Measurements from ENCODE around the gene TBX21. TPM values are rescaled to one million over a fixed set of nuclear protein-coding genes. Genes with fewer than 3 reads are reported as not detected.
A peak's percentile ranks its signal among the peaks of the same experiment; 100 is the strongest.

The TBX21 gene
- total and polyA plus RNA-seq, 9 of the 15 experiments (the other 6 are each of a cell fraction or from before 2014, with no cell fraction given) = 0.07 TPM; not detected in 8

- ChIA-PET CTCF (ENCODE audit: low intra/inter-chr PET ratio) (no interaction called here), POLR2A (interaction anchor here (0.7 to 1.6 kb wide), 2 partner anchors 56 to 559 kb away, joined by 3 read pairs; no protein-coding TSS in a partner anchor)
- intact Hi-C loops (cut with micrococcal nuclease) = no loop called here
- Histone ChIP-seq H3K4me3 (no peak overlapping the region), H3K79me2 (ENCODE audit: control insufficient read depth, insufficient read depth, low read length) (no peaks in the 10 kb centered on the region), H3K4me1 (replicated peaks in 1 of 2; ENCODE audit: control insufficient read depth in 2 of 2, insufficient read depth in 2 of 2, low read length in 2 of 2) (peaks cover 0 to 12% of the 10 kb centered on the region in 2 experiments; a peak in 2 of 5 replicates), H3K9me1 (ENCODE audit: control insufficient read depth, insufficient read depth, low read length) (no peaks in the 10 kb centered on the region), H3K4me2 (ENCODE audit: insufficient read depth, low read length) (no peak overlapping the region), H3K27me3 (ENCODE audit: control insufficient read depth in 2 of 2, insufficient read depth in 2 of 2, low read length in 2 of 2) (peaks cover 9 to 47% of the 10 kb centered on the region in 2 experiments; a peak in 4 of 5 replicates), H3K27ac (ENCODE audit: extremely low read depth, low read depth, low read length) (no peak overlapping the region), H3K9ac (ENCODE audit: insufficient read depth in 1 of 2, low read depth in 2 of 2, low read length in 2 of 2) (peak overlapping the region in 1 of 2 experiments; percentile 11; a peak in 1 of 4 replicates), H4K20me1 (replicated peaks; ENCODE audit: control insufficient read depth, insufficient read depth, low read length) (peaks cover 13% of the 10 kb centered on the region; the same call in 1 of the 2 replicates), H3K9me3 (replicated peaks; ENCODE audit: control insufficient read depth, insufficient read depth, low read depth, low read length) (no peaks in the 10 kb centered on the region), H3K36me3 (ENCODE audit: control insufficient read depth, insufficient read depth, low read length) (no peaks in the 10 kb centered on the region), H2AFZ (ENCODE audit: low read depth, low read length) (no peak overlapping the region)
- DNase-seq (ENCODE audit: extremely low read depth in 1 of 4, low spot score in 3 of 4) = no peak
- FAIRE-seq = no peak
- WGBS (ENCODE audit: insufficient coverage, low coverage, missing lambda C conversion rate) = 7% methylated on average over 16 of the region's 17 CpGs
- no TSS peak for BruUV-seq (replicated peaks)
- ATAC-seq = no peak
- in situ Hi-C loops (cut with MboI) = no loop called here
- no peak for TF ChIP-seq ATF6 (CRISPR knock-in tag; IDR thresholded peaks at IDR 0.05)
- no peak for TF ChIP-seq MCM7 (IDR thresholded peaks at IDR 0.05)
- no peak for TF ChIP-seq ETV5 (CRISPR knock-in tag; IDR thresholded peaks at IDR 0.05; ENCODE audit: low read depth)
- no peak for TF ChIP-seq CBX5 (IDR thresholded peaks at IDR 0.05; ENCODE audit: borderline replicate concordance, low read depth)
- TF ChIP-seq CHD1 (IDR thresholded peaks at IDR 0.05; ENCODE audit: low read length) = no peak
- no peak for TF ChIP-seq MTA1 (IDR thresholded peaks at IDR 0.05; ENCODE audit: borderline replicate concordance)
- no peak for TF ChIP-seq ZFX (CRISPR knock-in tag; IDR thresholded peaks at IDR 0.05)
- no peak for TF ChIP-seq HOXB6 (CRISPR knock-in tag; IDR thresholded peaks at IDR 0.05; ENCODE audit: borderline replicate concordance)
- no peak for TF ChIP-seq RHOXF2B (CRISPR knock-in tag; conservative IDR thresholded peaks at IDR 0.05)
- no peak for TF ChIP-seq CEBPB (tag; IDR thresholded peaks at IDR 0.05)
- no peak for TF ChIP-seq ZNF639 (CRISPR knock-in tag; conservative IDR thresholded peaks at IDR 0.05 in 1 of 2, IDR thresholded peaks at IDR 0.05 in 1 of 2)
- TF ChIP-seq RERE (CRISPR knock-in tag; IDR thresholded peaks at IDR 0.05; ENCODE audit: borderline replicate concordance) = no peak
These were observed 3.8 kb downstream of the TBX21 start for GRCh38 chr17:47736501-47737495.

Measured in K562 (cell line).